Activated CD4-positive, alpha-beta T cell treated with anti-CD3 and anti-CD28 coated beads for 48 hours (primary cell): ENCODE results near the gene MUC6.
"Not testable (repeated sequence)": the region's sequence is repeated elsewhere in the genome, so short reads cannot be mapped to it uniquely, and the experiment has no call there.

ENCODE experiments used
- DNase-seq: peaks from one replicate; pipeline ENCODE4 v3.0.0-alpha.2; 2020

The MUC6 gene

GRCh38 chr11:1022411-1022810, 14.1 kb downstream of the MUC6 start:
- no peak for DNase-seq

GRCh38 chr11:1020211-1020905, 16.2 kb downstream of the MUC6 start:
- no peak for DNase-seq

GRCh38 chr11:1019321-1019910, 17.1 kb downstream of the MUC6 start:
- DNase-seq, result no peak

- no peak for DNase-seq
These were observed 18.4 kb downstream of the MUC6 start for GRCh38 chr11:1018091-1018490.

GRCh38 chr11:1017269-1018005, 19.1 kb downstream of the MUC6 start:
- DNase-seq, result no peak

- DNase-seq, result not testable (repeated sequence)
These were observed 19.9 kb downstream of the MUC6 start for GRCh38 chr11:1016610-1017126.

GRCh38 chr11:1015826-1016545, 20.5 kb downstream of the MUC6 start:
- DNase-seq, result no peak

GRCh38 chr11:1015064-1015463, 21.5 kb downstream of the MUC6 start:
- DNase-seq, result no peak

GRCh38 chr11:1014276-1014675, 22.2 kb downstream of the MUC6 start:
- no peak for DNase-seq

- no peak for DNase-seq
These were observed 22.9 kb downstream of the MUC6 start for GRCh38 chr11:1013631-1013935.

- DNase-seq, result no peak
These were observed 23.5 kb downstream of the MUC6 start for GRCh38 chr11:1012740-1013630.

GRCh38 chr11:1012291-1012690, 24.2 kb downstream of the MUC6 start:
- DNase-seq, result no peak

- DNase-seq, result no peak
These were observed 25.2 kb downstream of the MUC6 start for GRCh38 chr11:1011320-1011698.

GRCh38 chr11:1010551-1011319, 25.8 kb downstream of the MUC6 start:
- DNase-seq, result no peak

- no peak for DNase-seq
These were observed 26.5 kb downstream of the MUC6 start for GRCh38 chr11:1009991-1010390.

GRCh38 chr11:1009371-1009770, 27.1 kb downstream of the MUC6 start:
- DNase-seq, result no peak

GRCh38 chr11:1008803-1009145, 27.7 kb downstream of the MUC6 start:
- no peak for DNase-seq

GRCh38 chr11:1008001-1008802, 28.3 kb downstream of the MUC6 start:
- no peak for DNase-seq

GRCh38 chr11:1007279-1007678, 29.2 kb downstream of the MUC6 start:
- no peak for DNase-seq

GRCh38 chr11:1006762-1007161, 29.8 kb downstream of the MUC6 start:
- no peak for DNase-seq

- DNase-seq, result no peak
These were observed 30.6 kb downstream of the MUC6 start for GRCh38 chr11:1005928-1006327.
